ENCODE measurements around the gene RNPS1. TPM values are rescaled to one million over a fixed set of nuclear protein-coding genes. Genes with fewer than 3 reads are reported as not detected.

RNPS1 gene
- polyA plus RNA-seq, 3 donors: 176 to 191 (median 186) TPM

GRCh38 chr16:2236337-2237101, 31.4 kb downstream of the RNPS1 start, which contains the start of gene DNASE1L2:
Gene DNASE1L2 (plus strand): TSS chr16:2236444. CDS start chr16:2236817, 373 bp downstream.
- DNase-seq (ENCODE audit: low read depth in 3 of 3, low spot score in 2 of 3): no peak

- no peak for DNase-seq (ENCODE audit: low read depth in 3 of 3, low spot score in 2 of 3)
Measured at GRCh38 chr16:2235695-2236336, 32.1 kb downstream of the RNPS1 start.

GRCh38 chr16:2235234-2235651, 32.7 kb downstream of the RNPS1 start:
- DNase-seq (ENCODE audit: low read depth in 3 of 3, low spot score in 2 of 3): no peak

- no peak for DNase-seq (ENCODE audit: low read depth in 3 of 3, low spot score in 2 of 3)
Measured at GRCh38 chr16:2234813-2235170, 33.1 kb downstream of the RNPS1 start.

- DNase-seq (ENCODE audit: low read depth in 3 of 3, low spot score in 2 of 3): no peak
Measured at GRCh38 chr16:2233872-2234812, 33.8 kb downstream of the RNPS1 start.

GRCh38 chr16:2233046-2233775, 34.7 kb downstream of the RNPS1 start:
- no peak for DNase-seq (ENCODE audit: low read depth in 3 of 3, low spot score in 2 of 3)

- no peak for DNase-seq (ENCODE audit: low read depth in 3 of 3, low spot score in 2 of 3)
Measured at GRCh38 chr16:2232094-2232990, 35.6 kb downstream of the RNPS1 start.

- DNase-seq (ENCODE audit: low read depth in 3 of 3, low spot score in 2 of 3): no peak
Measured at GRCh38 chr16:2231016-2231931, 36.7 kb downstream of the RNPS1 start.

- DNase-seq (ENCODE audit: low read depth in 3 of 3, low spot score in 2 of 3): no peak
Measured at GRCh38 chr16:2230376-2230775, 37.5 kb downstream of the RNPS1 start.

- DNase-seq (ENCODE audit: low read depth in 3 of 3, low spot score in 2 of 3): no peak
Measured at GRCh38 chr16:2229632-2230250, 38.2 kb downstream of the RNPS1 start.

GRCh38 chr16:2229091-2229490, 38.8 kb downstream of the RNPS1 start:
- DNase-seq (ENCODE audit: low read depth in 3 of 3, low spot score in 2 of 3): no peak

- no peak for DNase-seq (ENCODE audit: low read depth in 3 of 3, low spot score in 2 of 3)
Measured at GRCh38 chr16:2228161-2228824, 39.6 kb downstream of the RNPS1 start.

- no peak for DNase-seq (ENCODE audit: low read depth in 3 of 3, low spot score in 2 of 3)
Measured at GRCh38 chr16:2226918-2227317, 41.0 kb downstream of the RNPS1 start.

GRCh38 chr16:2226245-2226793, 41.6 kb downstream of the RNPS1 start:
- DNase-seq (ENCODE audit: low read depth in 3 of 3, low spot score in 2 of 3): no peak

- no peak for DNase-seq (ENCODE audit: low read depth in 3 of 3, low spot score in 2 of 3)
Measured at GRCh38 chr16:2223942-2224486, 43.9 kb downstream of the RNPS1 start.

- DNase-seq (ENCODE audit: low read depth in 3 of 3, low spot score in 2 of 3): peak; percentile 88 to 98 (median 94)
Measured at GRCh38 chr16:2223221-2223941, 44.5 kb downstream of the RNPS1 start, which contains the start of gene E4F1. Gene E4F1 (plus strand): TSS chr16:2223591. CDS start chr16:2223614, 23 bp downstream.
